Measurements from ENCODE around the gene RNF135.
"Not testable (repeated sequence)": the region's sequence is repeated elsewhere in the genome, so short reads cannot be mapped to it uniquely, and the experiment has no call there.

DNA sequence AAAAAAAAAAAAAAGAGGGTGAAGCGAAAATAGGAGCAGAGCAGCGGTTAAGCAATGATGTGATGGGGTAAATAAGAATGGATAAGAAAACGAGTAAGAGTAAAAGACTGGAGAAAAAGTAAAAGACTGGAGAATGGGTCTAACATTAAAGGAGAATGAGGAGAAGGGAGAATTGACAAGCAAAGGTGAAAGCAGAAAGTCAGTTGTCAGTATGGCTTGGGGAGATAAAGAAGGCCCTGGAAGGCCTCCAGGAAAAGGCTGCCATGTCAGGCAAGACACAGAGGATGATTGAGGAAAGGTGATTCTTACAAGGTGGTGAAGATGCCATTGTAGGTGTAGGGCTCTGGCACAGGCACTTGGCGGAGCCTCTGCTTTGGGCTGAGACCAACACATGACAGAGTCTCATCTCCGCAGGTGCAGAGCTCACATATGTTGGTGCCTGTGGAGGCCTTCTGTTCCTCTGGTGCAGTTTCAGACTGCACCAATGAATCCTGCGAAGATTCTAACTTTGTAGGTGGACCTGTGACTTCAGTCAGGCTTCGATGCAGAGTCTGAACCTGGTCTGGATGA is 76.1 kb downstream of the RNF135 start:
- not testable (repeated sequence) for TF ChIP-seq ZZZ3 (IDR thresholded peaks at IDR 0.05; ENCODE audit: control insufficient read depth, insufficient read length, low read depth); EGR1 (IDR thresholded peaks at IDR 0.05; ENCODE audit: borderline replicate concordance in 1 of 2, low read depth in 2 of 2, low read length in 2 of 2)

Data from GM12878 (cell line).